CD4-positive, alpha-beta T cell (primary cell): Measurements from ENCODE around the gene FLT3LG. TPM values are rescaled to one million over a fixed set of nuclear protein-coding genes. Genes with fewer than 3 reads are reported as not detected.

Experiments used
- ATAC-seq: fragments of 200-7000 bp; cut with Tn5 transposase; one replicate; pipeline ENCODE4 v1.10.0; 2022; ENCODE audit warnings: mild to moderate bottlenecking; ENCODE audit not compliant: poor library complexity
- CTCF ChIA-PET: fragments of 350-600 bp; sonication (Branson Sonifier 250); formaldehyde crosslinking; loops from one replicate; lab custom pipeline; 2021; ENCODE audit warnings: antibody characterized with exemption, inconsistent platforms; lab: Charles Lee
- POLR2A ChIA-PET: fragments of 350-600 bp; sonication (Branson Sonifier 250); formaldehyde crosslinking; loops from one replicate; lab custom pipeline; 2021; ENCODE audit warnings: antibody characterized with exemption, inconsistent platforms; lab: Charles Lee
- DNase-seq, 14 experiments: peaks; one replicate each; pipeline ENCODE4 v3.0.0-alpha.2; 2013 to 2020; ENCODE audit warnings: mixed read lengths in 2 of 14
- H3K27ac ChIP-seq, 2 donors: one replicate each; pipeline versions ENCODE4 v1.5.1 to v1.7.0; 2013; ENCODE audit warnings: low read length in 2 of 2, low read depth in 1 of 2, mild to moderate bottlenecking in 1 of 2
- H3K27me3 ChIP-seq, 2 experiments: 1 replicate in 1 of 2; 2 replicates in 1 of 2; pipeline versions ENCODE4 v1.6.1 to v1.7.0; 2013; ENCODE audit warnings: low read length in 2 of 2, control low read depth in 1 of 2, mild to moderate bottlenecking in 1 of 2, moderate library complexity in 1 of 2; ENCODE audit not compliant: insufficient read depth in 2 of 2, control insufficient read depth in 1 of 2
- H3K36me3 ChIP-seq: one replicate; pipeline ENCODE4 v1.6.1; 2013; ENCODE audit warnings: low read length, control low read depth; ENCODE audit not compliant: insufficient read depth
- H3K4me1 ChIP-seq: one replicate; pipeline ENCODE4 v1.6.1; 2013; ENCODE audit warnings: low read length, control low read depth; ENCODE audit not compliant: insufficient read depth
- H3K4me3 ChIP-seq: one replicate; pipeline ENCODE4 v1.5.1; 2013; ENCODE audit warnings: mild to moderate bottlenecking, low read length, moderate library complexity
- H3K9me3 ChIP-seq, 2 experiments: 1 replicate in 1 of 2; 2 replicates in 1 of 2; pipeline versions ENCODE4 v1.6.1 to v1.7.0; 2013; ENCODE audit warnings: low read length in 2 of 2, mild to moderate bottlenecking in 2 of 2, control low read depth in 1 of 2, moderate library complexity in 1 of 2; ENCODE audit not compliant: control insufficient read depth in 1 of 2, insufficient read depth in 1 of 2
- H3K27ac Mint-ChIP-seq: one replicate; pipeline ENCODE4 v1.8.0; 2020; ENCODE audit warnings: mixed read lengths
- H3K27me3 Mint-ChIP-seq: one replicate; pipeline ENCODE4 v1.8.0; 2021; ENCODE audit warnings: mixed read lengths
- H3K36me3 Mint-ChIP-seq: one replicate; pipeline ENCODE4 v1.8.0; 2021; ENCODE audit warnings: low read depth, mixed read lengths
- H3K4me1 Mint-ChIP-seq: one replicate; pipeline ENCODE4 v1.8.0; 2021; ENCODE audit warnings: low read depth, mixed read lengths
- H3K4me3 Mint-ChIP-seq: one replicate; pipeline ENCODE4 v1.8.0; 2020; ENCODE audit warnings: mild to moderate bottlenecking, mixed read lengths
- H3K9me3 Mint-ChIP-seq: one replicate; pipeline ENCODE4 v1.8.0; 2020; ENCODE audit warnings: mixed read lengths
- intact Hi-C, 2 experiments: fragments of 100-400 bp; cut with DNase I in 1 of 2; cut with micrococcal nuclease in 1 of 2; formaldehyde crosslinking; loops; one replicate each; pipeline versions ENCODE4 v1.15.1 to v1.9.0; 2023 to 2025; cut with DNase I, micrococcal nuclease
- total RNA-seq, 174 experiments: library from RNA in 2 of 174; stranded (reverse) in 2 of 174; gene quantifications; one replicate each; pipeline ENCODE4 v1.2.3 and lab custom pipeline; 2021 to 2026
- TF ChIP-seq, protein P1 (sequence below): fragments of 200-600 bp; IDR thresholded peaks from one replicate; pipeline ENCODE4 v1.8.0; 2022; ENCODE audit warnings: antibody characterized with exemption, mild to moderate bottlenecking

Gene FLT3LG
- total RNA-seq, 2 experiments from 2014 or later, result 311 to 325 TPM

- peaks cover 0 to 7% of the 10 kb centered on the region in 2 experiments for H3K9me3 ChIP-seq
- ATAC-seq (peak; percentile 19), DNase-seq (peak; percentile 52 to 93 (median 73))
- Mint-ChIP-seq H3K36me3 (peaks cover 68% of the 10 kb centered on the region), H3K27ac (peak overlapping the region; percentile 98), H3K27me3 (no peaks in the 10 kb centered on the region), H3K4me3 (peak overlapping the region; percentile 99), H3K4me1 (peaks cover 70% of the 10 kb centered on the region), H3K9me3 (no peaks in the 10 kb centered on the region)
- TF ChIP-seq, protein P1, sequence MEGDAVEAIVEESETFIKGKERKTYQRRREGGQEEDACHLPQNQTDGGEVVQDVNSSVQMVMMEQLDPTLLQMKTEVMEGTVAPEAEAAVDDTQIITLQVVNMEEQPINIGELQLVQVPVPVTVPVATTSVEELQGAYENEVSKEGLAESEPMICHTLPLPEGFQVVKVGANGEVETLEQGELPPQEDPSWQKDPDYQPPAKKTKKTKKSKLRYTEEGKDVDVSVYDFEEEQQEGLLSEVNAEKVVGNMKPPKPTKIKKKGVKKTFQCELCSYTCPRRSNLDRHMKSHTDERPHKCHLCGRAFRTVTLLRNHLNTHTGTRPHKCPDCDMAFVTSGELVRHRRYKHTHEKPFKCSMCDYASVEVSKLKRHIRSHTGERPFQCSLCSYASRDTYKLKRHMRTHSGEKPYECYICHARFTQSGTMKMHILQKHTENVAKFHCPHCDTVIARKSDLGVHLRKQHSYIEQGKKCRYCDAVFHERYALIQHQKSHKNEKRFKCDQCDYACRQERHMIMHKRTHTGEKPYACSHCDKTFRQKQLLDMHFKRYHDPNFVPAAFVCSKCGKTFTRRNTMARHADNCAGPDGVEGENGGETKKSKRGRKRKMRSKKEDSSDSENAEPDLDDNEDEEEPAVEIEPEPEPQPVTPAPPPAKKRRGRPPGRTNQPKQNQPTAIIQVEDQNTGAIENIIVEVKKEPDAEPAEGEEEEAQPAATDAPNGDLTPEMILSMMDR, result no peak
- intact Hi-C loops, result loop anchor here (2.0 to 10.0 kb wide), 4 partner anchors 22 to 318 kb away; partner anchors contain the start of genes ALDH16A1 (in 1 of the 2), FLT3LG (in 1 of the 2), FUZ (in 1 of the 2) and MED25 (in 1 of the 2)
- peak overlapping the region; percentile 94 to 96 for H3K27ac ChIP-seq
- H3K27me3 ChIP-seq, result no peaks in the 10 kb centered on the region
- ChIA-PET CTCF (interaction anchor here (1.1 to 1.9 kb wide), 3 partner anchors 24 to 74 kb away, joined by 3 to 6 read pairs (median 5); no protein-coding TSS in a partner anchor), POLR2A (interaction anchor here (1.7 to 5.2 kb wide), 14 partner anchors 9 to 221 kb away, joined by 4 to 52 read pairs (median 12); partner anchors contain the start of genes PIH1D1, PRR12, RPL13A and RRAS)
- H3K4me1 ChIP-seq, result peaks cover 72% of the 10 kb centered on the region
- H3K4me3 ChIP-seq, result peak overlapping the region; percentile 99
- H3K36me3 ChIP-seq, result peaks cover 43% of the 10 kb centered on the region
Observed at GRCh38 chr19:49497047-49497788, 23.2 kb downstream of the FLT3LG start.

GRCh38 chr19:49497789-49498103, 23.7 kb downstream of the FLT3LG start:
- peak overlapping the region; percentile 94 to 96 for H3K27ac ChIP-seq
- intact Hi-C loops, result loop anchor here (2.0 to 10.0 kb wide), 4 partner anchors 23 to 317 kb away; partner anchors contain the start of genes ALDH16A1 (in 1 of the 2), FLT3LG (in 1 of the 2), FUZ (in 1 of the 2) and MED25 (in 1 of the 2)
- POLR2A ChIA-PET, result interaction anchor here (0.8 to 5.2 kb wide), 3 partner anchors 28 to 143 kb away, joined by 3 to 45 read pairs (median 25); partner anchors contain the start of genes RRAS and SCAF1

GRCh38 chr19:49498475-49498874, 24.5 kb downstream of the FLT3LG start:
- intact Hi-C loops, result loop anchor here in 1 of 2 experiments (10.0 kb wide), 1 partner anchor 316 kb away; the partner anchor contains the start of genes FUZ and MED25
- Mint-ChIP-seq H3K27ac (peak overlapping the region; percentile 98), H3K4me1 (peaks cover 70% of the 10 kb centered on the region), H3K4me3 (peak overlapping the region; percentile 99), H3K9me3 (no peaks in the 10 kb centered on the region), H3K27me3 (no peaks in the 10 kb centered on the region), H3K36me3 (peaks cover 56% of the 10 kb centered on the region)
- Histone ChIP-seq H3K9me3 (peaks cover 0 to 5% of the 10 kb centered on the region in 2 experiments), H3K36me3 (peaks cover 32% of the 10 kb centered on the region), H3K27me3 (no peaks in the 10 kb centered on the region), H3K4me1 (peaks cover 77% of the 10 kb centered on the region), H3K27ac (peak overlapping the region; percentile 87 to 94), H3K4me3 (peak overlapping the region; percentile 99)
- DNase-seq (no peak), ATAC-seq (no peak)
- TF ChIP-seq, protein P1, result no peak
- CTCF ChIA-PET, result interaction anchor here (1.5 to 1.9 kb wide), 4 partner anchors 11 to 72 kb away, joined by 3 to 6 read pairs (median 4); no protein-coding TSS in a partner anchor
- POLR2A ChIA-PET, result interaction anchor here (0.7 to 5.2 kb wide), 5 partner anchors 15 to 182 kb away, joined by 3 to 45 read pairs (median 3); partner anchors contain the start of genes RRAS and SCAF1

More at GRCh38 chr19:49497789-49498103, 23.7 kb downstream of the FLT3LG start:
- peaks cover 37% of the 10 kb centered on the region for H3K36me3 ChIP-seq
- peaks cover 0 to 7% of the 10 kb centered on the region in 2 experiments for H3K9me3 ChIP-seq
- peaks cover 62% of the 10 kb centered on the region for H3K36me3 Mint-ChIP-seq
- ATAC-seq, result no peak
- CTCF ChIA-PET, result interaction anchor here (1.5 to 1.9 kb wide), 3 partner anchors 10 to 73 kb away, joined by 4 to 6 read pairs (median 5); no protein-coding TSS in a partner anchor
- TF ChIP-seq, protein P1, result no peak
- no peaks in the 10 kb centered on the region for H3K27me3 ChIP-seq
- peaks cover 70% of the 10 kb centered on the region for H3K4me1 Mint-ChIP-seq
- peaks cover 77% of the 10 kb centered on the region for H3K4me1 ChIP-seq
- H3K4me3 ChIP-seq, result peak overlapping the region; percentile 99
- H3K4me3 Mint-ChIP-seq, result peak overlapping the region; percentile 99
- peak in 4 of 14 experiments; percentile 36 to 54 (median 42) for DNase-seq
- no peaks in the 10 kb centered on the region for H3K9me3 Mint-ChIP-seq
- H3K27me3 Mint-ChIP-seq, result no peaks in the 10 kb centered on the region
- H3K27ac Mint-ChIP-seq, result peak overlapping the region; percentile 98
